Measurements from ENCODE around the gene PPP1R37.

DNA sequence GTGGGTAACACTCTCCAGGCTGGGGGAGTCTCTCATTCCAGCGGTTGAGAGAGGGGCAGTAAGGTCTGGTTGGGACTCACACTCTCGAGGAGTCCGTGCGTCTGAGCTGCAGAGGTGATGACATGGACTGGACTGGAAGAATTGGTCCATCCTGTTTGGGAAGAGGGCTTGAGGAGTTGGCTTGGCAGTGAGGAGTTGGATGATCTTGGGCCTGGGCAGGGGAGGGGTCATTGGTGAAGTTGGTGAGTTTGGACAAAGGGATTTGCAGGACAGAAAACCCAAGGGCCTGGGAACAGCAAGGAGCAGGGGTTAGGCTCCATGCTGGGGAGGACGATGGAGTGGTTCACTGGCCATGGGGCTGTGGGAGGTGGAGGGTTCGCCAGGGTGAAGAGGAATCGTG is 3.7 kb downstream of the PPP1R37 start:
- TF ChIP-seq, protein P1, sequence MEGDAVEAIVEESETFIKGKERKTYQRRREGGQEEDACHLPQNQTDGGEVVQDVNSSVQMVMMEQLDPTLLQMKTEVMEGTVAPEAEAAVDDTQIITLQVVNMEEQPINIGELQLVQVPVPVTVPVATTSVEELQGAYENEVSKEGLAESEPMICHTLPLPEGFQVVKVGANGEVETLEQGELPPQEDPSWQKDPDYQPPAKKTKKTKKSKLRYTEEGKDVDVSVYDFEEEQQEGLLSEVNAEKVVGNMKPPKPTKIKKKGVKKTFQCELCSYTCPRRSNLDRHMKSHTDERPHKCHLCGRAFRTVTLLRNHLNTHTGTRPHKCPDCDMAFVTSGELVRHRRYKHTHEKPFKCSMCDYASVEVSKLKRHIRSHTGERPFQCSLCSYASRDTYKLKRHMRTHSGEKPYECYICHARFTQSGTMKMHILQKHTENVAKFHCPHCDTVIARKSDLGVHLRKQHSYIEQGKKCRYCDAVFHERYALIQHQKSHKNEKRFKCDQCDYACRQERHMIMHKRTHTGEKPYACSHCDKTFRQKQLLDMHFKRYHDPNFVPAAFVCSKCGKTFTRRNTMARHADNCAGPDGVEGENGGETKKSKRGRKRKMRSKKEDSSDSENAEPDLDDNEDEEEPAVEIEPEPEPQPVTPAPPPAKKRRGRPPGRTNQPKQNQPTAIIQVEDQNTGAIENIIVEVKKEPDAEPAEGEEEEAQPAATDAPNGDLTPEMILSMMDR (IDR thresholded peaks at IDR 0.05; ENCODE audit: low read depth, low read length, poor library complexity, severe bottlenecking), result no peak
- TF ChIP-seq EZH2phosphoT487 (IDR thresholded peaks at IDR 0.05; ENCODE audit: borderline replicate concordance, low read length), result no peak
